Measurements from ENCODE around the gene NT5M.

The NT5M gene

GRCh38 chr17:17355426-17355825 lies 52.3 kb downstream of the NT5M start:
- DNase-seq (ENCODE audit: low read depth): no peak

DNA sequence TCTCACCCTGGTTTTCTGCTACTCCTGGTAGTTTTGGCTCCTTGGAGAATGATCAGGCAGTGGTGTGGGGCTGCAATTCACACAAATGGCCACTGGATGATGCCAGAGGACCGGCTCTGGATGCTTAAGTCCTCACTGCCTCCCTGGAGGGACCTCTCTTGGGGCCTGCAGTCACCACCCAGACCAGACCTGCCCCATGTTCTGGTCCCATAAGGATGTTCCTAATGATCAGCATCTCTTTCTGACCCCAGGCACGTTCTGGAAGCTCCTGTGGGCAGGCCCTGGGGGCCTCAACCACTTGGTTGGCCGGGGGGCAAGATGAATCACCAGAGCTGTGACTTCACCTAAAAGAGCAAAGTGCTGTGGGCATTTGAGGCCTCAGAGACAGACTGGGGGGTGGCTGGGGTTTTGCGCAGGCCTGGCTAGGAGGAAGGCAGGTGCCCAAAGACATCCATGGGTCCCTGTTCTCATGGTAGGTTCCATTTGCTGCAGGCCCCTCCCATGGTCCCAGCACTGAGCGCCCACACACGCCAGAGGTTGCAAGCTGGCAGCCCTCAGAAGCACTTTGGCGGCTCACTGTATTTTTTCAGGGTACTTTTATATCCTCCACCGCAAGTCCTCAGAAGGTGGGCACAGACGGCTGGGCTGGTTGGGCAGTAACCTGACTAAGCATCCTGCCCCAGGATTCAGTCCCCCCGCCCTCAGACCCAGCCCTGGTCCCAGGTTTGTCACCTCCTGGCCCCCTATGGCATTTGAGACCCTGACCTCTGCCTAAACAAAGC lies 53.2 kb downstream of the NT5M start:
- DNase-seq (ENCODE audit: low read depth): peak; percentile 37

GRCh38 chr17:17356931-17357270 lies 53.7 kb downstream of the NT5M start:
- no peak for DNase-seq (ENCODE audit: low read depth)

DNA sequence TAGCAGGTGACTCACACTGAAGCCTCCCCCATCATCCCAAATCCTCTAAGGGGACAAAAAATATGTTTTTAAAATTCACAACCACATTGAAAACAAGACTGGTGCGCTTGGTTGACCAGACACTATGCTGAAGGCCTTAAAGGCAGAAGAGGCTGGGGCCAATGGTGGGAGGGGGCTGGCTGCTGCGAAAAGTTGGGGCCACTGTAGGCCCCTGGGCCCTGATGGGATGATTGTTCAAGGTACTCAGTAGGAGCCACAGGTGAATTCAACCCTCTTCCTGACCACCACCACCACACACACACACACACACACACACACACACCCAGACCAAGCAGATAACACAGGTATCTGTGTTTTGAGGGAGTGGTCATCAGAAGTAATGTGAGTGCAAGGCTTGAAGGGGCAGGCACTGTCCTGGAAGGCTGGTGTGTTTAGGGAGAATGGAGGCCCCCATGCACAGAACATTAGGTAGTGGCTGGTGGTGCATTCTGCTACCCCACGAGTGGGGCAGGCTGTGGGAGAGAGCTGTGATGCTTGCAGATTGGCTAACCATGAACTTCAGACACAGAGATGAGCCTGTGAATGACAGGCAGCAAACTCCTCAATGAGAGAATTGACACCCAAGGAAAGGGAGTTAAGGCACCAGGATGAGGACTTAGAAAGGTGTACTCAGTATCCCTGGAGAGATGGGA lies 55.0 kb downstream of the NT5M start:
- DNase-seq (ENCODE audit: low read depth): no peak

- no peak for DNase-seq (ENCODE audit: low read depth)
Measured at GRCh38 chr17:17358866-17359265, 55.7 kb downstream of the NT5M start.

GRCh38 chr17:17359271-17359670 lies 56.1 kb downstream of the NT5M start:
- DNase-seq (ENCODE audit: low read depth): no peak

GRCh38 chr17:17360087-17360730 lies 57.0 kb downstream of the NT5M start:
- DNase-seq (ENCODE audit: low read depth): no peak

GRCh38 chr17:17361543-17361866 lies 58.3 kb downstream of the NT5M start:
- no peak for DNase-seq (ENCODE audit: low read depth)

DNA sequence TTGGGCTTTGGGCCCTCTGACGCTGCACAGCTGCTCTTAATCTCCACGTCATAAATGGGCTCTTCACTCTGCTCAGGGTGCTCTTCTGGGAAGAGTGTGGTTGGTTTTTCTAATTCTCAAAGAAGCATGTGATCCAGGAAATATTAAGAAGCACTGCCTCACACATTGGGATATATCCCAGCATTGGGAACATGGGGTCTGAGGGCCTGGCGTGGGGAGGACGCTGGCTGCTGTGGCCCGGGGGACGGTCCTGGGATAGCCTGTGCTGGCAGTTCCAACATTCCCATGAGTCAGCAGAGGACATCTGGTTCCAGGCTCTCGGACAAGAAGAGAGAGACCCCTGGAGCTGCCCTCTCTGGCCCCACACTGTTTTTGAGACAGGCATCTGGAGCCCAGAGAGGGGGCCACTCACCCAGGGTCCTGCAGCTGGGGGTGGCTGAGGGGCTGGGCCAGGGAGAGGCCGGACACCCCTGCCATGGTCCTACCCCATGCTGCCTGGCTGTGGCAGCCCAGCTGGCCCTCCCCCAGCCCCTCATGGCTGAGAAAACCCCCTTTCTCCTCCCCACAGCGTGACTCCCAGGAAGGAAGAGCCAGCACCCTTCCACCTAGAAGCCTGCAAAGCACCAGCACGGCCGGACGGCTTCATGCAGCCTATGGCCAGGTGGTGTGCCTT lies 58.8 kb downstream of the NT5M start:
- DNase-seq (ENCODE audit: low read depth): no peak

DNA sequence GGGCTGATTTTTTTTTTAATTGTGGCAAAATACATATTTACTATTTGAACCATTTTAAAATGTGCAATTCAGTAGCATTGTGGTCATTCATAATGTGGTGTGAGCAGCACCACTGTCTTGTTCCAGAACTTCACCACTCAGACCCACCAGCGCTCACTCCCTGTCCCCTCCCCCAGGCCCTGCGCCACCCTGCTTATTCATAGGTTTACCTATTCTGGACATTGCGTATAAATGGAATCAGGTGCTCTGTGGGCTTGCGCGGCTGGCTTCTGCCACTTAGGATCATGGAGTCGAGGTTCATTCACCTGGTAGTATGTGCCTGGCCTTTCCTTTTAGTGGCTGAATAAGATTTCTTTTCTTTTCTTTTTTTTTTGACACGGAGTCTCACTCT lies 59.4 kb downstream of the NT5M start:
- no peak for DNase-seq (ENCODE audit: low read depth)

- no peak for DNase-seq (ENCODE audit: low read depth)
Measured at GRCh38 chr17:17363638-17364337, 60.6 kb downstream of the NT5M start.

DNA sequence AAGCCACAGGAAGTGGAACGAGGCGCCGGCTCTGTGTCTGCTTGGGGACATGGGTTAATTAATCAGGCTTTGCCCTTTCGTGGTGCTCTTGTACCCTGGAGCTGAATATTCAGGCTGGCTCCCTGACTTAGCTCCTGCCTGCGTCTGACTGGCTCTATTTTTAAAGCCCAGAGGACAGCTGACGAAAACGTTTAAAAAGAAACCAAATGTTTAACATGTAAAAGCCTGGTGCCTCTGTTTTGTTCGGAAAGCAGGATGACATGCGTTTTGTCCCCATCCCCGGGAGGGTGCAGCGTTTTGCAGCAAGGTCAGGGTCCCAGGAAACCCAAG lies 61.1 kb downstream of the NT5M start:
- no peak for DNase-seq (ENCODE audit: low read depth)

DNA sequence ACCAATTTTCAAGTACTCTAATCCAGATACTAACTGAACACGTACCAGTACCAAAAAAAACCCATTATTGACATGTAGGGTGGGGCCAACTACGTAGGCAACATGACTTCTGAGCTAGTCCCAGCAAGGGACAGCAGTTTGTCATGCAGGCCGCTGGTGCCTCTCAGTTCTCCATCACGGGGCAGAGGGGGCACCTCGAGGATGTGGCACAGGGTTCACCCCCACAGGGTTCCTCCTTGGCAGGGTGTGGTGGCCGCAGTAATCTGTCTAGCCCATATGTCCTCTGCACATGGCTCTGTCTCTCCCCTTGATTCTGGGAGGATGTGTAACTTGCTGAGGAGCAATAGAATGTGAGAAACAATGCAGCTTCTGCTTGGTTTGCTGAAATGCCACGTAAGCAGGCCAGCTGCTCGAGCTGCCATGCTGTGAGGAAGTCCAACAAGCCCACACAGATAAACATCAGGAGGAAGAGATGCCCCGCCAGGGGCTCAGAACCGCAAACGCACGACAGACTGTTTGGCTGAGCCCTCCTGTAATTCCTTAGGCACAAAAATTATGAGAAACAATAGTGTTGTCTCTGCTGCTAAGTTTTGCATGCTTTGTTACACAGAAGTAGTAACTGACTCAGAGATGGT lies 62.4 kb downstream of the NT5M start:
- no peak for DNase-seq (ENCODE audit: low read depth)

GRCh38 chr17:17366235-17366634 lies 63.1 kb downstream of the NT5M start:
- DNase-seq (ENCODE audit: low read depth): no peak

DNA sequence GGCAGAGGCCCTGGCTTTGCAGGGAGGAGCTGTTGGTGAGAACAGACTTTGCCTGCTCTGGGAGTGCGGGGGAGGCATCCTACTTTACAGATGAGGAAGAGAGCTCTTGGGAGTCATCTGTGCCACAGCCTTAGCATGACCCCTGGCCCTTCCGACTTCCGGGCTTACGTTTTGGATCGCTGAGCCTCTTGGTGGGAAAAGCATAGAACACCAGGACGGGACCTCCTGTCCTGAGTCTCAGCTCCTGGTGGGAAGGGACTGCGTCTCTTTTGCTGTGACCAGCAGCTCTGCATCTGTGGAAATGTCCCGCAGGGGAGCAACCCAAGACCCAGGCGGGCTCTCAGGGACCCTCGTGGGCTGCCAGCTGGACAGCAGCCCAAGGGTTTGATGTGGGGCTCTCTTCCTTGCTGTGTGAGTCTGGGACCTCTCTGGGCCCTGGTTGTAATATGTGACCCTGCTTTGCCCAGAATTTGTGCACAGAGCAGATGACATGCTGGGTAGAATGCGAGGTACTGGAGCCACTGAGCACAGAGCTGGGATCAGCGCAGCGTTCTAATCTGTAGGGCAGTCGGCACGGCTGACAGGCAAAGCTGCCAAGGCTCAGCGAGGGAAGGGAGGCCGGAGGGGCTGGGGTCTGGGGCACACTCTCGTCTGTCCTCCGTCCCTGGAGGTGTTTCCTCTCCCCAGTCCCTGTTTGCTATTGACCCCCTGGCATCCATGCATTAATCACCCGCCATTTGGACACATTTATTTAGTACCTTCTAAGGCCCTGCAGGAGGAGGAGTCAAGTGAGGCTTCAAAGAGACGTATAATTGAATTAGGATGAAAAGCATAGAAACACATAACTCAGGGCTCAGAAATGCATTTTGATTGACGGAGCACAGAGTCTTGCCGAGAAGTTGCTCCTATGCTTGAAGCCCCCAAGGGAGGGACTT lies 64.0 kb downstream of the NT5M start:
- DNase-seq (ENCODE audit: low read depth): no peak

DNA sequence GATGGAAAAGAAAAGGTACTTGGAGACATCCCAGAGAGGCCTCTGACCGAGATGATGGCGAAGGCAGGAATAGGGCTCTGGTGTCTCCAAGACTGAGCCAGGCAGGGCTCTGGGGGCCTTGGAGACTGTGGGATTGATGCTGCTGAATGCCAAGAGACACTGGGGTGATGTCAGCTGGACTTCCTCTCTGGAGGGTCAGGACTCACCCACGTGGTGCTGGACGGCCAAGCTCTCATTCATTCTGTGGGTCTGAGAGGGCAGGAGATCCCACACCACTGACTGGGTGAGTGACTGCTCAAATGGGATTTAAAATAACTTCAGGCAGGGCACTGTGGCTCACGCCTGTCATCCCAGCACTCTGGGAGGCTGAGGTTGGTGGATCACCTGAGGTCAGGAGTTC lies 64.8 kb downstream of the NT5M start:
- DNase-seq (ENCODE audit: low read depth): no peak

DNA sequence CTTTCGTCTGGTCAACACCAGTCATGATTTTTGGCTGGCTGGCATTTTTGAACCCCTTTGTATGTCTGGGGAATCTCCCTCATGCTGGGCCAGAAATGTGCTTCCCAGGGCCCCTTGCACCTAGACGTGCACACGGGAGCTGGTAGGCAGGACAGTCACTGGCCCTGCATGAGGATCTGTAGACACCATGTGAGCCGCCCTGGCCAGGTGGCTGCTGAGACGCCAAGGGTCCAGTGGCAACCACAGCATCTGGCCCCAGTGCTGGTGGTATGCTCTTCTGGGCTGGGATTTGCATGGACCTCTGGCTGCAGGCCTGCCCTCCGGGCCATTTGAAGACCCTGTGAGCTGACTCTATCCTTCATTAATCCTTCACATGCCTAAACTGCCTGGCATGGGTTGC lies 67.5 kb downstream of the NT5M start:
- DNase-seq (ENCODE audit: low read depth): no peak

GRCh38 chr17:17372856-17373520 lies 69.8 kb downstream of the NT5M start:
- DNase-seq (ENCODE audit: low read depth): no peak

- no peak for DNase-seq (ENCODE audit: low read depth)
Measured at GRCh38 chr17:17375841-17376240, 72.7 kb downstream of the NT5M start.

DNA sequence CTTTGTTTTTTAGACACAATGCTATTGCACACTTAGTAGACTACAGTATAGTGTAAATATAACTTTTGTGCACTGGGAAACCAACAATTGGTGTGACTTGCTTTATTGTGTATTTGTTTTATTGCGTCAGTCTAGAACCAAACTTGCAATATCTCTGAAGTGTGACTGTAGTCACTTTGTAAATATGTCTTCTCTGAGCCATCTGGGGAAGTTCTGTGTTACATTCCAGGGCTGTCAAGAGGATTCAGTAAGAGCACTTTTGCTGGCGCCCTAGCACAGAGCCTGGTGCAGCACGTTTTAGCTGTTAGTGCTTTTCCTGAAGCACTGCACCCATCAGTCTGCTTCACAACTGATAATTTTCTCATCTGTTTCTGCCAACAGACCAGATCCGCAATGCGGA lies 73.2 kb downstream of the NT5M start:
- DNase-seq (ENCODE audit: low read depth): no peak
